GM12891 (cell line): ENCODE measurements around the gene PHACTR3.

Source experiments
- DNase-seq: peaks from one replicate; pipeline ENCODE4 v3.0.0; 2011; ENCODE audit warnings: low spot score; ENCODE audit not compliant: insufficient read length
- FAIRE-seq: peaks from 2 replicates; lab custom pipeline; 2011; peaks lifted over from hg19 to GRCh38; lab: Jason Lieb, UNC
- PAX5 ChIP-seq: IDR thresholded peaks from 2 replicates; pipeline ENCODE4 v1.6.1; 2011; ENCODE audit warnings: low read length, moderate library complexity, mild to moderate bottlenecking; ENCODE audit not compliant: insufficient read depth, severe bottlenecking
- POLR2A ChIP-seq: IDR thresholded peaks from 2 replicates; pipeline ENCODE4 v1.6.1; 2011; ENCODE audit warnings: low read depth, low read length, control low read depth
- POLR2AphosphoS5 ChIP-seq: IDR thresholded peaks from 2 replicates; pipeline ENCODE4 v1.6.1; 2011; ENCODE audit warnings: low read depth, low read length, control low read depth
- POU2F2 ChIP-seq: IDR thresholded peaks from 2 replicates; pipeline ENCODE4 v1.6.1; 2011; ENCODE audit warnings: low read depth, mild to moderate bottlenecking, control low read depth, low read length, moderate library complexity
- SPI1 ChIP-seq: IDR thresholded peaks from 2 replicates; pipeline ENCODE4 v1.6.1; 2011; ENCODE audit warnings: low read depth, low read length, control low read depth
- TAF1 ChIP-seq: IDR thresholded peaks from 2 replicates; pipeline ENCODE4 v1.6.1; 2011; ENCODE audit warnings: low read depth, low read length, control low read depth

Gene PHACTR3

DNA sequence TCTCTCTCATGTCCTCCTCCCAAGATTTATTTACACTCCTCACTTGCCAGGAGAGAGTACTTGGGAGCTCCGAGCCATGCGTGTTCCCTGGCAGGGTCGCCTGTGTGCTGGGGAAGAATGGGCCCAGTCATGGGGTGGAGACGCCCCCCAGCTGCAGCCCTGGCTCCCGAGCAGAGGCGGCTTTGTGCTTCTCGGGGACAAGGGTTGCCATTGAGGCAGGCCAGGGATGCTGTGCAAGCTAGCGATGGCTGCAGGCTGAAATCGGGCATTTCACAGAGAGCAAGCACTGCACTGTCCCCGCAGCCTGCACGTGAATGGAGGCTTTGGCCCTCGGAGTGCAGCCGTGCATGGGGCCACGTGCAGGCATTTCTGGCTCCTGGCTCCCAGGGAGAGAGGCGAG lies 23.8 kb downstream of the PHACTR3 start:
- no peak for DNase-seq
- FAIRE-seq: no peak

DNA sequence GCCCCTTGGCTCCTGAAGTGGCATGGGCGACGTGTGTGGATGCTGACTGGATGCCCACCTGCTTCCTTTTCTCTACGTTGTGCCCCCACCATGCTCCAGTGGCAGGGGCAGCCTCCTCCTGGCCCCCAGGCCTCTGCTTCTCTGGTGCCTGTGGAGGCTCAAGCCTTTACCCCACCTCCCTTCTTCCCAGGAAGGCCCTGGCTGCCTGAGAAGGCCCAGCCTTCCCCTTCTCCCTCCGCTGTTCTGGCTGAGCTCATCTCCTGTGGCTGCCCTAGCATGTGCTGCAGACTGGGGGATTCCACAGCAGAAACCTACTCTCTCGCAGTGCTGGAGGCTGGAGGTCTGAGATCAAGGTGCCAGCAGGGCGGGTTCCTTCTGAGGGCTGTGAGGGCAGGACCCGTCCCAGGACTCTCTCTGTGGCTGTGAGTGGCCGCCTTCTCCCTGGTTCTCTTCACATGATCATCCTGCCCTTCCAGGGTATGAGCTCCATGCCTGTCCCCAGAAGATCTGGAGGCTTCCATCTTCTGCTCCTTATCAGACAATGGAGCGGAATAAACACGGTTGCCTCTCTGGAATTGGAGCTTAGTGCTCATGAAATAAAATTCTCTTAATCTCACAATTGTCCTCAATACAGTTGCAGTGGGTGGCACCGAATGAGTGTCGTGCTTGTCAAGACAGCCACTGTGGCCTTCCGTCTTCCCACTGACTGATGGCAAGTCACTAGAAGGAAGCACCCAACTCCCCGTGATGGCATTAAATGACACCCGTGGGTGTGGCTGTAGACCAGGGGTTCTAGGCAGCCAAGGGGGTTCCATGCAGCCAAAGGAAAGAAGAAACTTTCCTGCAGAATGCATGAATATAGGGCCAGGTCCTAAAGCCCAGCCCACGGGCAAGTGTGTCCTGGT lies 25.1 kb downstream of the PHACTR3 start:
- FAIRE-seq (no peak), DNase-seq (no peak)
- TF ChIP-seq PAX5 (no peak), POLR2A (no peak), TAF1 (no peak), POU2F2 (no peak), SPI1 (no peak), POLR2AphosphoS5 (no peak)

More for the DNA sequence above, 23.8 kb downstream of the PHACTR3 start:
- TF ChIP-seq TAF1: no peak
- no peak for TF ChIP-seq PAX5
- no peak for TF ChIP-seq POU2F2
- TF ChIP-seq POLR2A: no peak
- TF ChIP-seq SPI1: no peak

DNA sequence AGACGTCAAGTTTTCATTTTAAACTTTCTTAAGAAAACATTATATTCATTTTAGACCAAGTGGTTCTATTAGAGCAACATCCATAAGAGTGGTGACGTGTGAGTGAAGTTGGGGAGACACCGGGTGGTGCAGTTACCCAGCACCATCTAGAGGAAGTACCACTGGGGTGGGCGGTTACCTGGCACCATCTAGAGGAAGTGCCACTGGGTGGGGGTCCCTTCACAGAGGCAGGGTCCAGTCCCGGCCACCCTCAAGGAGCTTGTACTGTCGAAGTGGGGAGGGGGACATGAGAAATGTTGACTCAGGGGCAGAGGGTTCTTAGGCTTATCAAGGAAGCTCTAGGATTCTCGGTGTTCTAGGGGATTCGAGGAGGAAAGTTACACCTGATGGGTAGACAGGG lies 26.2 kb downstream of the PHACTR3 start:
- FAIRE-seq (no peak), DNase-seq (no peak)
- TF ChIP-seq SPI1 (no peak), POLR2AphosphoS5 (no peak), TAF1 (no peak), PAX5 (no peak), POLR2A (no peak), POU2F2 (no peak)

DNA sequence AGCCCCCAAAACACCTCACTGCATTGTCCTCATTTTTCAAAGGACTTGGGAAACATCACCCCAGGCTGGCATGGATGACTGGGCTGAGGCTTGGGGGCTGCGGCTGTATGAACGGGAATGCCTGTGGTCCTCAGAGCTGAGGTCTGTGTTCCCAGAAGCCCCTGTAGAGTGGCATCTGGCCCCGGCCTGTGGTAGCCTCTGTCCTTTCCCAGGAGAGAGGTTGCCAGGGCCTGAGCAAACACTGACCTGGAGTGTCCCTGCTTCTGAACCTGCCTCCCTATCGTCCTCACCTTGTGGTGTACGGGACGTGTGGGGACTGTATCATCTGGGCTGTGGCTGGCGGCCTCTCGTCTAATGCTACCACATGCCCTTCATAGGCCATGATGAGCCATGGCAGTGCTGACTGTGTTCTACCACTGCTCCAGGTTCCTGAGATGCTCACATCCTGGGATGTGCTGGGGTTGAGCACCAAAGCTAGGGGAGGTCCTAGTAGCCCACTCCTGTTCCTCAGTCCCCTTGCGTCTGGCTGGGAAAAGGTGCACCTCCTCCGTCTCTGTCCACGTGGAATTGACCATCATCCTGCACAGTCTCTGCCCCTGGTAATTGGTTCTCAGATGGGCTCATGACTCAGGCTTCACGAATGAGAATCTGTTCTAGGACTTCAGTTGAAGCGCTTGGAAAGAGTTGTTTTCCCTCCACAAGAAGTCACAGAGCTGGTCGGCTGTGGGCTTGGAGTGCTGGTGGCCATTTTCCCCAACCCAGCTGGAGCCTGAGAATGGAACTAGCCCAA lies 27.6 kb downstream of the PHACTR3 start:
- TF ChIP-seq POLR2AphosphoS5 (no peak), TAF1 (no peak)
- FAIRE-seq: no peak
- DNase-seq: no peak

DNA sequence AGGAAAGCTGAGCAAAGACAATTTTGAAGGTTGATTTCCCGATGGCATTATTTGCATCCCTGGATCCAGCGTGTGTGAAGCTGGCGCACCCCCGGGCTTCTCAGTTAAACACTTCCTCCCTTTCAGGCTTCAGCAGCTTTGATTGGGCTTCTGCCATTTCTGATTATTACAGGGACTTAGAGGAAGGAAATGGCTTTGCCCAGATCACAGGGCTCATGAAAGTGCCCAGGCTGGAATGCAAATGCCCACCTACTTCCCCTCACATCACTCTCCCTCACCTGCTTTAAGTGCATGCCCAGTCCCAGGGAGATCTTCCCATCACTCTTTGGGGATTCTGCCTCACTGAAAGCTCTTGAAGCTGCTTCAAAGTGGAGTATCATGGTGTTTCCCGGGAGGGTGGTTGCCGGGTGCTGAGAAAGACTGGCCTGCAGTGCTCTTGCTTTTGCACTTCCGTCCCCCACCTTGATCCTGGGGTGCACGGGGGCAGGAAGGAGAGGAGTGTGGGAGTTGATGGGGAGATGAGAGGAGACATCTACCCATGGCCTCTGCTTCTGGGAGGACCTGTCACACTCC lies 28.3 kb downstream of the PHACTR3 start:
- FAIRE-seq (no peak), DNase-seq (no peak)
- TF ChIP-seq PAX5: no peak
- TF ChIP-seq TAF1: no peak

DNA sequence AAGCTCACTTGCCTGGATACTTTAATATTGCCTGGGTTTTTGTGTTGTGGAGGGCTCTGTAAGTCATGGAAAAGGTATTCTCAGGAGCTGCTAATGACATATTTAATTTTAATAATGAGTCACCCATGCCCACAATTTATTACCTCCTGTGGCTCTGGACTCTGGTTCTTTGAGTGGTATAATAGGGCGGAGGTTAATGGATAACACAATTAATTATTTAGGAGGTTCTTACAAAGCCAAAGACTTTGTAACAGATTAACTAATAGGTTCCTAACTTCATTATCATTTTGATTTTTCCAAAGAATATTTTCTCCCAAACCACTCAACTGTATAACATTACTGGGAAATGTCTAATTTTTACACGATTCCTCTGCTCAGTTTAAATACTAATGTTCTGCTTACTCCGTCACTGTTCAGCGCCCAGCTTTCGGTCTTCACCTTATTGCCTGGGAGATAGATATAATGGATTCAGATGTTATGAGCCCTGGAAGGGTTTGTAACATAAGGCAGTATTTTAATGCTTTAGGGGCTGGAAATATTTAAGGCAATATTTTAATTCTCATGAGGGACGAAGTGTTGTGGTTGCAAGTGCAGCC lies 29.4 kb downstream of the PHACTR3 start:
- FAIRE-seq (no peak), DNase-seq (no peak)
- TF ChIP-seq SPI1: no peak
- no peak for TF ChIP-seq POLR2AphosphoS5
- no peak for TF ChIP-seq POU2F2
- TF ChIP-seq TAF1: no peak
- TF ChIP-seq POLR2A: no peak
- TF ChIP-seq PAX5: no peak

DNA sequence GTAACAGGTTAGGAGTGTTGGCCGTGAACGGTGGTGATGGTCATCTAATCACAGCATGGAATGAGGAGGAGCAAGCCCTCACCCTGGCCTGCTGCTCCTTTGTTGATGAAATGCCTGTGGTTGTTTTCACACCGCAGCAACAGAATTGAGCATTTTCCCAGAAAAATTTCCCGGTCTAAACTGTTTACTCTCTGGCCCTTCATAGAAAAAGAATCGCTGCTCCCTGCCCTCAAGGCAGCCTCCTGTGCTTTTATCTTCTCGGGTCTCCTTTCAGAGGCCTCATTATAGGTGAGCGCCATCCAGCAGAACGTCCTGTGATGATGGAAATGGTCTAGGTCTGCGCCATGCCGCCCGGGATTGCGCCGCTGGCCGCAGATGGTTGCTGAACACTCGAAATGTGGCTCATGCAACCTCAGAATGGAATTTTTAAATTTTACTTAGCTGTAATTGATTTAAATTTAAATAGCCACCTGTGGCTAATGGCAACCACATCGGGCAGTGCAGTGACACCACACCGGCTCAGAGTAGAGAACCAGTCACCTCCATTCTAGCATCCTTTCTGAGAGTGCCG lies 30.2 kb downstream of the PHACTR3 start:
- no peak for DNase-seq
- TF ChIP-seq POLR2AphosphoS5 (no peak), SPI1 (no peak), TAF1 (no peak)
- no peak for FAIRE-seq

DNA sequence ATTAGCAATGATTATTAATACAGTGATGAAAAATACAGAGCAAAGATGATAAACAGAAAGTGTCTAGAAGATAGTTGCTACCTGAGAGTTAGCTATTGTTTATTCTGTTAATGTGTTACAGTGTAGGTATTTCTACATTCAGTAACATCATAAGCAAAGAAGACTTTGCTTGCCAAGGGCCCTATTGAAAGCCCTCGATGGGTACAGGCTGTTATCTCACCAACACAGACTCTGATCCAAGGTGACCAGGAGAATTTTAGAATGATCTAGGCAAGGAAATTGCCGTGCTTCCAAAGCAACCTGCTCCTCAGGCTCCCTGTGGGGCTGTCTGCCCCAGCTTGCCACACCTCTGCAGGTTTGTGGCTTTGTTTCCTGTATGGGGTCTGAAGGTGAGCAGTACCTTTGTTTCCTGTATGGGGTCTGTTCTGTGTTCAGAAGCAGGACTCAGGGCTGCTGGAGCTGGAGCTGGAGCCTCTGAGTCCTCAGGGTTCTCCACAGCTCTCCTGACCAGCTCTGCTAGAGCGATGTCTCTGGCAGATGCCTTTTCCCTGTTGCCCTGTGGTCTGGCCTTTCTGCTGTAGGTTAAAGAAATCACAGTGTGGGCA lies 32.5 kb downstream of the PHACTR3 start:
- FAIRE-seq: no peak
- TF ChIP-seq POLR2AphosphoS5 (no peak), SPI1 (no peak), TAF1 (no peak), PAX5 (no peak), POLR2A (no peak), POU2F2 (no peak)
- no peak for DNase-seq

DNA sequence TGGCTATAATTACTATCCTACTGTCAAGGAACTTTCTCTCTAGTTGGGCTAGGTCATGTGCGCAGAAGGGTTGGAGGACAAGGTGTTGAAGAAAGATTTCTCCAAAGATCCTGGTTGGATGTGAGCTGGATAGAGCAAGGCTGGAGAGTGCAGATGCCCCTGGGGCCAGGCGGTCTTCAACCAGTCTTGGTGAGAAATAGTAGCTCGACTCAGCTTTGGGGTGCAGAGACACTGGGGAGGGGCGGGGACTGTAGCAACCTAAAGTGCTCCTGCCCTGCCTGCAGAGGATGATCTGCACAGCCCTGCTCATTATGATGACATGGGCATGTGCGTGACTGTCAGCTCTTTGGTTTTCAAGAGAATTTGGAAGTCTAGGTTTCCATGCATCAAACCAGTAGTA lies 35.9 kb downstream of the PHACTR3 start:
- FAIRE-seq (no peak), DNase-seq (no peak)
- TF ChIP-seq POLR2AphosphoS5: no peak

DNA sequence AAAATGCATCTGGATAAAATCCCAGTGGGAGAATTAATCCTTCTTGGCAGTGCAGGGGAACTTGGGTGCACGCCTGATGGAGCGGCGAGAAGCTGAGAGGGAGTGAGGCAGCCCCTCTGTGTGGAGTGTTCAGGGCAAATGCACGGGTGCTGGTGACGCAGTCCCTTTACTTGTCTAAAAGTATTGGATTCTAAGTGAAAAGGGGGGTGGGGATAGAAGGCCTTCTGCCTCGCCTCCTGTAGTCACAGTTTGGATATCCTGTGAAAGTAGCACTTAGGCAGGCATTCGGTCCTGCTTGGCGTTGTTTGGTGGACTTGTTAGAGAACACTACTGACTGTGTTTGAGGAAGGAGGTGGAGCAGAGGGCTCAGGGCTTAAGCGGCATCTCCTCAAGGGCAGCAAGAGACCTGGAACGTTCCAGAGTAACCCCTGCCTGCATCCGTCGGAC lies 39.3 kb downstream of the PHACTR3 start:
- FAIRE-seq (no peak), DNase-seq (no peak)
- no peak for TF ChIP-seq TAF1
- no peak for TF ChIP-seq POLR2A
- no peak for TF ChIP-seq POLR2AphosphoS5
- no peak for TF ChIP-seq POU2F2
- TF ChIP-seq PAX5: no peak
- no peak for TF ChIP-seq SPI1
